ENCODE data around the gene ENC1. TPM values are rescaled to one million over a fixed set of nuclear protein-coding genes. Genes with fewer than 3 reads are reported as not detected.

Gene ENC1
- total and polyA plus RNA-seq, 8 donors, result 21.3 to 63.1 (median 27.3) TPM

GRCh38 chr5:74670396-74671038 lies 30.0 kb upstream of the ENC1 start:
- DNase-seq (no peak), ATAC-seq (peak in 1 of 4 donors; percentile 11), FAIRE-seq (no peak)
- H3K36me3 ChIP-seq, result no peaks in the 10 kb centered on the region
- no peaks in the 10 kb centered on the region for H3K27me3 ChIP-seq
- TF ChIP-seq CTCF (IDR thresholded peaks at IDR 0.05), result no peak
- no peak overlapping the region for H3K27ac ChIP-seq
- no peak overlapping the region for H3K4me3 ChIP-seq
- intact Hi-C loops (cut with DNase I), result loop anchor here in 1 of 3 donors (10.0 kb wide), 1 partner anchor 244 kb away; no protein-coding TSS in a partner anchor
- H3K4me1 ChIP-seq, result no peaks in the 10 kb centered on the region
- H3K9me3 ChIP-seq, result no peaks in the 10 kb centered on the region
- WGBS, 2 donors, result 70 to 87% methylated on average over 11 of the region's 11 CpGs

GRCh38 chr5:74669821-74670220 lies 29.3 kb upstream of the ENC1 start:
- 76 to 79% methylated on average over 2 of the region's 2 CpGs for WGBS, 2 donors
- DNase-seq (no peak), FAIRE-seq (no peak), ATAC-seq (no peak)
- Histone ChIP-seq H3K36me3 (no peaks in the 10 kb centered on the region), H3K4me1 (no peaks in the 10 kb centered on the region), H3K9me3 (no peaks in the 10 kb centered on the region), H3K27ac (no peak overlapping the region), H3K27me3 (no peaks in the 10 kb centered on the region), H3K4me3 (no peak overlapping the region)
- intact Hi-C loops (cut with DNase I), result loop anchor here in 1 of 3 donors (10.0 kb wide), 1 partner anchor 245 kb away; no protein-coding TSS in a partner anchor
- TF ChIP-seq CTCF (IDR thresholded peaks at IDR 0.05), result no peak

- H3K9me3 ChIP-seq, result no peaks in the 10 kb centered on the region
- no peak for FAIRE-seq
- no peak overlapping the region for H3K27ac ChIP-seq
- no peaks in the 10 kb centered on the region for H3K36me3 ChIP-seq
- 84 to 92% methylated on average over 4 of the region's 4 CpGs for WGBS, 2 donors
- no peaks in the 10 kb centered on the region for H3K27me3 ChIP-seq
- no peak for DNase-seq
- intact Hi-C loops (cut with DNase I), result no loop called here
- no peak overlapping the region for H3K4me3 ChIP-seq
- no peak for TF ChIP-seq CTCF (IDR thresholded peaks at IDR 0.05)
- peak in 2 of 4 donors; percentile 44 to 75 for ATAC-seq
- no peaks in the 10 kb centered on the region for H3K4me1 ChIP-seq
Measured at GRCh38 chr5:74667396-74667795, 26.9 kb upstream of the ENC1 start.

GRCh38 chr5:74665816-74666215 lies 25.3 kb upstream of the ENC1 start:
- FAIRE-seq, result no peak
- intact Hi-C loops (cut with DNase I), result no loop called here
- Histone ChIP-seq H3K36me3 (no peaks in the 10 kb centered on the region), H3K4me3 (no peak overlapping the region), H3K27me3 (no peaks in the 10 kb centered on the region), H3K27ac (no peak overlapping the region), H3K4me1 (no peaks in the 10 kb centered on the region), H3K9me3 (no peaks in the 10 kb centered on the region)
- no peak for DNase-seq
- TF ChIP-seq CTCF (IDR thresholded peaks at IDR 0.05), result no peak
- 75 to 94% methylated on average over 1 of the region's 1 CpG for WGBS, 2 donors
- ATAC-seq, result no peak

GRCh38 chr5:74665273-74665672 lies 24.7 kb upstream of the ENC1 start:
- H3K4me1 ChIP-seq, result no peaks in the 10 kb centered on the region
- no peak overlapping the region for H3K4me3 ChIP-seq
- FAIRE-seq, result no peak
- no peaks in the 10 kb centered on the region for H3K9me3 ChIP-seq
- WGBS, 2 donors, result 55 to 69% methylated on average over 2 of the region's 2 CpGs
- peak in 1 of 4 donors; percentile 37 for ATAC-seq
- H3K36me3 ChIP-seq, result no peaks in the 10 kb centered on the region
- intact Hi-C loops (cut with DNase I), result no loop called here
- no peak overlapping the region for H3K27ac ChIP-seq
- no peak for TF ChIP-seq CTCF (IDR thresholded peaks at IDR 0.05)
- no peak for DNase-seq
- no peaks in the 10 kb centered on the region for H3K27me3 ChIP-seq

Measured in pancreas (tissue), 10 donors.